SIG-M5 treated with dmso at 0.1 percent for 504 hours (cell line): ENCODE results near the gene HTRA3.

ENCODE experiments used
- DNase-seq: peaks from one replicate; lab custom pipeline; 2025; ENCODE audit not compliant: unreplicated experiment; lab: John Stamatoyannopoulos, UW

Gene HTRA3

GRCh38 chr4:8322794-8323704, 53.5 kb downstream of the HTRA3 start:
- no peak for DNase-seq

- DNase-seq = no peak
Observed at GRCh38 chr4:8323947-8324555, 54.5 kb downstream of the HTRA3 start.

- no peak for DNase-seq
Observed at GRCh38 chr4:8324640-8325239, 55.2 kb downstream of the HTRA3 start.

- no peak for DNase-seq
Observed at GRCh38 chr4:8325291-8325973, 55.9 kb downstream of the HTRA3 start.

- no peak for DNase-seq
Observed at GRCh38 chr4:8326206-8326605, 56.7 kb downstream of the HTRA3 start.

GRCh38 chr4:8328456-8328855, 58.9 kb downstream of the HTRA3 start:
- DNase-seq = no peak

- no peak for DNase-seq
Observed at GRCh38 chr4:8328866-8329559, 59.5 kb downstream of the HTRA3 start.

GRCh38 chr4:8329560-8329858, 60.0 kb downstream of the HTRA3 start:
- no peak for DNase-seq

GRCh38 chr4:8329859-8330761, 60.6 kb downstream of the HTRA3 start:
- no peak for DNase-seq

- no peak for DNase-seq
Observed at GRCh38 chr4:8330821-8331574, 61.4 kb downstream of the HTRA3 start.

GRCh38 chr4:8331575-8331955, 62.0 kb downstream of the HTRA3 start:
- no peak for DNase-seq

- no peak for DNase-seq
Observed at GRCh38 chr4:8332038-8332857, 62.7 kb downstream of the HTRA3 start.

- DNase-seq = no peak
Observed at GRCh38 chr4:8332891-8333331, 63.4 kb downstream of the HTRA3 start.

- DNase-seq = no peak
Observed at GRCh38 chr4:8333726-8334460, 64.3 kb downstream of the HTRA3 start.

GRCh38 chr4:8334786-8335460, 65.4 kb downstream of the HTRA3 start:
- DNase-seq = no peak

GRCh38 chr4:8335848-8336247, 66.3 kb downstream of the HTRA3 start:
- no peak for DNase-seq

GRCh38 chr4:8336412-8337075, 67.0 kb downstream of the HTRA3 start:
- DNase-seq = no peak
